IPS-20b (cell line): Measurements from ENCODE around the gene PEX14.

Source experiments
- H3K27ac ChIP-seq: one replicate; pipeline ENCODE4 v1.5.1; 2013; ENCODE audit warnings: low read length
- H3K27me3 ChIP-seq: 2 replicates; pipeline ENCODE4 v1.6.1; 2013; ENCODE audit warnings: mild to moderate bottlenecking, low read length, inconsistent platforms; ENCODE audit not compliant: insufficient read depth
- H3K36me3 ChIP-seq: 2 replicates; pipeline ENCODE4 v1.6.1; 2013; ENCODE audit warnings: low read depth, mild to moderate bottlenecking, inconsistent platforms, low read length, moderate library complexity; ENCODE audit not compliant: insufficient read depth
- H3K4me1 ChIP-seq: 2 replicates; pipeline ENCODE4 v1.6.1; 2013; ENCODE audit warnings: mild to moderate bottlenecking, control low read depth, inconsistent platforms, low read length, moderate library complexity; ENCODE audit not compliant: insufficient read depth
- H3K4me3 ChIP-seq: 2 replicates; pipeline ENCODE4 v1.5.1; 2013; ENCODE audit warnings: mild to moderate bottlenecking, low read length, inconsistent platforms
- H3K9ac ChIP-seq: 2 replicates; pipeline ENCODE4 v1.6.1; 2013; ENCODE audit warnings: low read depth, mild to moderate bottlenecking, inconsistent platforms, low read length, moderate library complexity
- H3K9me3 ChIP-seq: 2 replicates; pipeline ENCODE4 v1.6.1; 2013; ENCODE audit warnings: mild to moderate bottlenecking, low read depth, low read length, inconsistent platforms; ENCODE audit not compliant: insufficient read depth

The PEX14 gene

GRCh38 chr1:10607228-10607627, 132.5 kb downstream of the PEX14 start:
- H3K9me3 ChIP-seq = no peaks in the 10 kb centered on the region
- no peak overlapping the region for H3K9ac ChIP-seq
- H3K36me3 ChIP-seq = no peaks in the 10 kb centered on the region
- no peak overlapping the region for H3K27ac ChIP-seq
- H3K27me3 ChIP-seq = no peaks in the 10 kb centered on the region
- peaks cover 4% of the 10 kb centered on the region; the same call in 1 of the 2 replicates for H3K4me1 ChIP-seq
- no peak overlapping the region for H3K4me3 ChIP-seq

GRCh38 chr1:10608690-10609089, 133.9 kb downstream of the PEX14 start:
- Histone ChIP-seq H3K4me1 (peaks cover 4% of the 10 kb centered on the region; the same call in 1 of the 2 replicates), H3K27me3 (no peaks in the 10 kb centered on the region), H3K4me3 (no peak overlapping the region), H3K36me3 (no peaks in the 10 kb centered on the region), H3K9ac (no peak overlapping the region), H3K27ac (no peak overlapping the region), H3K9me3 (no peaks in the 10 kb centered on the region)

GRCh38 chr1:10610901-10611600, 136.3 kb downstream of the PEX14 start:
- H3K4me3 ChIP-seq = no peak overlapping the region
- no peaks in the 10 kb centered on the region for H3K9me3 ChIP-seq
- H3K9ac ChIP-seq = no peak overlapping the region
- H3K27me3 ChIP-seq = no peaks in the 10 kb centered on the region
- H3K36me3 ChIP-seq = no peaks in the 10 kb centered on the region
- H3K4me1 ChIP-seq = peaks cover 9% of the 10 kb centered on the region
- no peak overlapping the region for H3K27ac ChIP-seq

- Histone ChIP-seq H3K36me3 (no peaks in the 10 kb centered on the region), H3K9ac (no peak overlapping the region), H3K9me3 (no peaks in the 10 kb centered on the region), H3K27me3 (no peaks in the 10 kb centered on the region), H3K4me3 (no peak overlapping the region), H3K4me1 (peaks cover 9% of the 10 kb centered on the region), H3K27ac (no peak overlapping the region)
Observed at GRCh38 chr1:10612436-10613160, 137.8 kb downstream of the PEX14 start.

- no peak overlapping the region for H3K9ac ChIP-seq
- no peak overlapping the region for H3K4me3 ChIP-seq
- no peaks in the 10 kb centered on the region for H3K27me3 ChIP-seq
- peaks cover 9% of the 10 kb centered on the region for H3K4me1 ChIP-seq
- H3K9me3 ChIP-seq = no peaks in the 10 kb centered on the region
- H3K36me3 ChIP-seq = no peaks in the 10 kb centered on the region
- no peak overlapping the region for H3K27ac ChIP-seq
Observed at GRCh38 chr1:10613340-10613739, 138.6 kb downstream of the PEX14 start.

GRCh38 chr1:10613861-10614260, 139.1 kb downstream of the PEX14 start:
- Histone ChIP-seq H3K27ac (no peak overlapping the region), H3K36me3 (no peaks in the 10 kb centered on the region), H3K4me1 (peaks cover 9% of the 10 kb centered on the region), H3K4me3 (no peak overlapping the region), H3K9me3 (no peaks in the 10 kb centered on the region), H3K27me3 (no peaks in the 10 kb centered on the region), H3K9ac (no peak overlapping the region)

- no peak overlapping the region for H3K9ac ChIP-seq
- peaks cover 9% of the 10 kb centered on the region for H3K4me1 ChIP-seq
- no peaks in the 10 kb centered on the region for H3K9me3 ChIP-seq
- H3K27ac ChIP-seq = no peak overlapping the region
- H3K4me3 ChIP-seq = no peak overlapping the region
- H3K27me3 ChIP-seq = no peaks in the 10 kb centered on the region
- H3K36me3 ChIP-seq = no peaks in the 10 kb centered on the region
Observed at GRCh38 chr1:10614377-10615225, 139.9 kb downstream of the PEX14 start.

- H3K4me3 ChIP-seq = no peak overlapping the region
- H3K9ac ChIP-seq = no peak overlapping the region
- no peak overlapping the region for H3K27ac ChIP-seq
- H3K36me3 ChIP-seq = no peaks in the 10 kb centered on the region
- no peaks in the 10 kb centered on the region for H3K9me3 ChIP-seq
- H3K4me1 ChIP-seq = peaks cover 9% of the 10 kb centered on the region
- H3K27me3 ChIP-seq = no peaks in the 10 kb centered on the region
Observed at GRCh38 chr1:10615332-10615731, 140.6 kb downstream of the PEX14 start.

GRCh38 chr1:10615932-10616671, 141.4 kb downstream of the PEX14 start:
- Histone ChIP-seq H3K27ac (no peak overlapping the region), H3K4me3 (no peak overlapping the region), H3K9ac (no peak overlapping the region; the same call in 1 of the 2 replicates)

GRCh38 chr1:10616696-10617095, 141.9 kb downstream of the PEX14 start:
- Histone ChIP-seq H3K9me3 (no peaks in the 10 kb centered on the region), H3K27me3 (no peaks in the 10 kb centered on the region), H3K4me3 (no peak overlapping the region), H3K4me1 (peaks cover 9% of the 10 kb centered on the region), H3K9ac (no peak overlapping the region), H3K27ac (no peak overlapping the region), H3K36me3 (no peaks in the 10 kb centered on the region)

More at GRCh38 chr1:10615932-10616671, 141.4 kb downstream of the PEX14 start:
- Histone ChIP-seq H3K9me3 (no peaks in the 10 kb centered on the region), H3K27me3 (no peaks in the 10 kb centered on the region), H3K4me1 (peaks cover 9% of the 10 kb centered on the region), H3K36me3 (no peaks in the 10 kb centered on the region)

- no peaks in the 10 kb centered on the region for H3K9me3 ChIP-seq
- no peaks in the 10 kb centered on the region for H3K36me3 ChIP-seq
Observed at GRCh38 chr1:10617318-10617717, 142.6 kb downstream of the PEX14 start.

More at GRCh38 chr1:10617318-10617717, 142.6 kb downstream of the PEX14 start:
- H3K27ac ChIP-seq = no peak overlapping the region
- no peaks in the 10 kb centered on the region for H3K27me3 ChIP-seq
- no peak overlapping the region for H3K9ac ChIP-seq
- H3K4me3 ChIP-seq = no peak overlapping the region
- H3K4me1 ChIP-seq = peaks cover 9% of the 10 kb centered on the region
